ENCODE measurements around the gene ZNF692. TPM values are rescaled to one million over a fixed set of nuclear protein-coding genes. Genes with fewer than 3 reads are reported as not detected.

Gene ZNF692
- total RNA-seq, 2 donors from 2014 or later = 21.1 to 35.3 TPM

DNA sequence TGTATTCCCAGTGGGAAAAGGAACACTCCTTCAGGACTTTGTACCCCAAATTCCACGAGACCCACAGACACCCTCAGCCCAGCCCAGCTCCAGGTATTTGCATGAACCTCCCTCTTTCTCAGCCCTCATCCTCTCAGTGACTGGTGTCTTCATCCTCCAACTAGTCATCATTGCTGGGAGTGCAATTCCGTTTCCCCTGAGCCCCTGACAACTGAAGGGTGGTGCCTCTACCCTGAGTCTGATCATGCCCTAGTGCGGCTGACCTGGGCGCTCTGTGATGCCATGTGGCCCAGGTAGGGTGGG is 3.8 kb upstream of the ZNF692 start:
- ATAC-seq (ENCODE audit: insufficient number of reproducible peaks, low FRiP score, low read depth) (no peak), DNase-seq (ENCODE audit: low spot score) (no peak)
- peak overlapping the region; percentile 75 for H3K4me3 ChIP-seq
- no peaks in the 10 kb centered on the region for H3K36me3 ChIP-seq
- H3K27me3 ChIP-seq (replicated peaks; ENCODE audit: insufficient read depth) = no peaks in the 10 kb centered on the region
- H3K27ac ChIP-seq = peak overlapping the region; percentile 26 to 68
- H3K9me3 ChIP-seq = no peaks in the 10 kb centered on the region
- TF ChIP-seq, protein P1, sequence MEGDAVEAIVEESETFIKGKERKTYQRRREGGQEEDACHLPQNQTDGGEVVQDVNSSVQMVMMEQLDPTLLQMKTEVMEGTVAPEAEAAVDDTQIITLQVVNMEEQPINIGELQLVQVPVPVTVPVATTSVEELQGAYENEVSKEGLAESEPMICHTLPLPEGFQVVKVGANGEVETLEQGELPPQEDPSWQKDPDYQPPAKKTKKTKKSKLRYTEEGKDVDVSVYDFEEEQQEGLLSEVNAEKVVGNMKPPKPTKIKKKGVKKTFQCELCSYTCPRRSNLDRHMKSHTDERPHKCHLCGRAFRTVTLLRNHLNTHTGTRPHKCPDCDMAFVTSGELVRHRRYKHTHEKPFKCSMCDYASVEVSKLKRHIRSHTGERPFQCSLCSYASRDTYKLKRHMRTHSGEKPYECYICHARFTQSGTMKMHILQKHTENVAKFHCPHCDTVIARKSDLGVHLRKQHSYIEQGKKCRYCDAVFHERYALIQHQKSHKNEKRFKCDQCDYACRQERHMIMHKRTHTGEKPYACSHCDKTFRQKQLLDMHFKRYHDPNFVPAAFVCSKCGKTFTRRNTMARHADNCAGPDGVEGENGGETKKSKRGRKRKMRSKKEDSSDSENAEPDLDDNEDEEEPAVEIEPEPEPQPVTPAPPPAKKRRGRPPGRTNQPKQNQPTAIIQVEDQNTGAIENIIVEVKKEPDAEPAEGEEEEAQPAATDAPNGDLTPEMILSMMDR (IDR thresholded peaks at IDR 0.05) = no peak
- H3K4me1 ChIP-seq (ENCODE audit: control insufficient read depth in 1 of 2, low read depth in 2 of 2) = peaks cover 9 to 31% of the 10 kb centered on the region in 2 donors

DNA sequence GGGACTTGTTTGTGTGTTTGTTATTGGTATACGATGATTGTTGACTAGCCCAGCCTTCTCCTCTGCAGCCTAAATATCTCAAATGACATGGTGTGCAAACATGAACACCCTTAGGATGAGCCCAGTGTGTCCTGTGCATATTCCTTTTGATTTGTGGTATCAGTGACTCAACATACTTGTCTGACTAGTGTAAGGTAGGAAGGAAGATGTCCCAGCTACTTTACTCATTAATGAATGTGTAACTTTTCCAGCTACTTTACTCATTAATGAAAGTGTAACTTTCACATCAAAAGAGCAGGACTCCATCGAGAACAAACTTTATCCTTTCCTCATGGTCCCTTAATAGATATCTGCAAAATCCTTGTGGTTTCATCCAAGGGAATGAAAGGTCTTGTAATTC is 2.7 kb upstream of the ZNF692 start:
- Histone ChIP-seq H3K36me3 (no peaks in the 10 kb centered on the region), H3K27ac (no peak overlapping the region), H3K27me3 (replicated peaks; ENCODE audit: insufficient read depth) (no peaks in the 10 kb centered on the region), H3K4me1 (ENCODE audit: control insufficient read depth in 1 of 2, low read depth in 2 of 2) (peaks cover 11 to 39% of the 10 kb centered on the region in 2 donors), H3K4me3 (no peak overlapping the region), H3K9me3 (no peaks in the 10 kb centered on the region)
- ATAC-seq (ENCODE audit: insufficient number of reproducible peaks, low FRiP score, low read depth) (no peak), DNase-seq (ENCODE audit: low spot score) (no peak)
- TF ChIP-seq, protein P1 (IDR thresholded peaks at IDR 0.05) = no peak

DNA sequence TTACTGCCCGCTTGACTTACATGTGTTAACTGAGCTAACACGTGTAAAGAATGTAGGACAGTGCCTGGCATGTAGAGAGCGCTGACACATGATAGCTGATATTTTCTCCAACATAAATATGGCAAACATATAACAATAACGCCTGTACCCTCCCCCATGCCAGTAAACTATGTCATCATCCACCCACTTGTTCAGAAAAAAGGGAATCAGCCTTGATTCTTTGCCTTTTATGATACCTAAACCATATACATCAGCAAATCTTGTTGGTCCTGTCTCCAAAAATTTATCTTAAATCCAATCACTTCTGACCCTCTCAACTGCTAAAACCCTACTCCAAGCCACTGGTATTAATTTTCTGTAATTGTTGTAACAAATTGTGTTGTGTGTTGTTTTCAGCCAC is 1.1 kb upstream of the ZNF692 start:
- Histone ChIP-seq H3K4me3 (no peak overlapping the region), H3K27ac (peak overlapping the region in 1 of 2 donors; percentile 82), H3K27me3 (replicated peaks; ENCODE audit: insufficient read depth) (no peaks in the 10 kb centered on the region), H3K9me3 (no peaks in the 10 kb centered on the region), H3K36me3 (no peaks in the 10 kb centered on the region), H3K4me1 (ENCODE audit: control insufficient read depth in 1 of 2, low read depth in 2 of 2) (peaks cover 11 to 39% of the 10 kb centered on the region in 2 donors)
- no peak for DNase-seq (ENCODE audit: low spot score)
- TF ChIP-seq, protein P1 (IDR thresholded peaks at IDR 0.05) = no peak
- ATAC-seq (ENCODE audit: insufficient number of reproducible peaks, low FRiP score, low read depth) = no peak

DNA sequence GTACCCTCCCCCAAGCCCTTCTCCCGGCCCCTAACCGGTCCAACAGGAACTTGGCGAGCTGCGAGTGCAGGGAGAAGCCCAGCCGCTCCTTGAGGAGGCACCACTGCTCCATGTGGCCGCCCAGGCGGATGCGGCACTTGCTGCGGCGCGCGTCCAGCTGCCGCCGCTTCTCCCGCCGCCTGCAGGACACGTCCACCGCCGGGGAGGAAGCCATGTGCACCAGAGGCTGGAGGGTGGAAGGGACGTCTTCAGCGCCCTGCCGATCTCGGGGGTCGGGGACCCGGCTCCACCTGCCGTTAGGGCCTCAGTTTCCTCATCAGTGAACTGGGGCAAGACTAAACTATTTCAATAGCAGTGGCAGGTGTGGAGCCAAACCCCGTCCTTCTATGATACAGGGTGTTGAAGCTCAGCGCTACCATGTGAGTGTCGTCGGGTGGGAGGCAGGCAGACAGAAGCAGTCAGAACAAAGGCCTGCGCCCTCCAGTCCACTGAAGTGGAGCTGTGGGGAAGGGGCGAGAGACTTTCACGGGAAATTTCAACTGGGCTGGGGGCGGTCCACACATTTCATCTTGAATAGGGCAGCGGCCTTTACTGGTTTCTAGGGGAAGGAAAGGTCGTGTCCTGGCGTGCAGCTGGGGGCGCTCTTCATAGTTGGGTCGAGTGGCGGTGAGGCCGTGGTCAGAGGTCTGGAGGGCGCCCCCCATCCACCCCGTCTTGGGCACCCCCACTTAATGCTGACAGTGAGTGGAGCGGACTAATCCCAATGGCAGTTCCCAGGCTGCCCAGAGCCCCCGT is 592 bp downstream of the ZNF692 start:
- H3K4me1 ChIP-seq (ENCODE audit: control insufficient read depth in 1 of 2, low read depth in 2 of 2) = peaks cover 8 to 33% of the 10 kb centered on the region in 2 donors
- no peaks in the 10 kb centered on the region for H3K36me3 ChIP-seq
- ATAC-seq (ENCODE audit: insufficient number of reproducible peaks, low FRiP score, low read depth) (peak; percentile 24), DNase-seq (ENCODE audit: low spot score) (no peak)
- H3K27ac ChIP-seq = peak overlapping the region; percentile 82 to 85
- H3K9me3 ChIP-seq = no peaks in the 10 kb centered on the region
- peak overlapping the region; percentile 77 for H3K4me3 ChIP-seq
- TF ChIP-seq, protein P1 (IDR thresholded peaks at IDR 0.05) = peak; percentile 8
- H3K27me3 ChIP-seq (replicated peaks; ENCODE audit: insufficient read depth) = no peaks in the 10 kb centered on the region

DNA sequence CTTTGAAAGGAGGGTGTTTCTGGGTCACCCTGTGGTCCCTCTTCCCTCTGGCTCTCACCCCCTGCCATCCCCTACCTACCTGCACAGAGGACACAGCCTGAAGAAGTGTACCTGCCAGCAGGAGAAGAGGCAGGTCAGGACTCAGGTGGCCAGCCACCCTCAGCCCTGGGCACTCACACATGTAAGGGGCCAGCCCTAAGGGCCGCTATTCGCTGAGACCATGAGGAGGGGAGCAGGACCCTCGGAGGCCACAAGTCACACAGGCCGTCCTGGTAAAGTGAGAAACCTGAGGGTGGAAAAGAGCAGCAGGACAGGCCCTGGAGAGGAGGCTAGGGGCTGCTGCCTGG is 1.2 kb downstream of the ZNF692 start:
- ATAC-seq (ENCODE audit: insufficient number of reproducible peaks, low FRiP score, low read depth) (no peak), DNase-seq (ENCODE audit: low spot score) (no peak)
- peak overlapping the region in 1 of 2 donors; percentile 82 for H3K27ac ChIP-seq
- peak overlapping the region; percentile 77 for H3K4me3 ChIP-seq
- TF ChIP-seq, protein P1 (IDR thresholded peaks at IDR 0.05) = no peak
- no peaks in the 10 kb centered on the region for H3K27me3 ChIP-seq (replicated peaks; ENCODE audit: insufficient read depth)
- H3K36me3 ChIP-seq = no peaks in the 10 kb centered on the region
- H3K9me3 ChIP-seq = no peaks in the 10 kb centered on the region
- peaks cover 8 to 30% of the 10 kb centered on the region in 2 donors for H3K4me1 ChIP-seq (ENCODE audit: control insufficient read depth in 1 of 2, low read depth in 2 of 2)
